ENCODE results near the gene ARFGAP1. TPM values are rescaled to one million over a fixed set of nuclear protein-coding genes. Genes with fewer than 3 reads are reported as not detected.

The ARFGAP1 gene
- total and polyA plus RNA-seq, 2 of the 4 experiments (the other 2 are of a cell fraction): 59.1 to 194 TPM

- Histone ChIP-seq H3K4me1 (ENCODE audit: control insufficient read depth, insufficient read depth, low read length) (no peaks in the 10 kb centered on the region), H2BK120ac (ENCODE audit: low read depth, low read length) (no peak overlapping the region), H2AFZ (replicated peaks; ENCODE audit: low read length, poor library complexity) (peak overlapping the region; percentile 72), H3K18ac (ENCODE audit: low read depth, low read length) (no peak overlapping the region), H2AK9ac (replicated peaks; ENCODE audit: low read depth, low read length, poor library complexity) (peak overlapping the region; percentile 42), H3K9ac (ENCODE audit: low read depth, low read length) (no peak overlapping the region), H2BK15ac (ENCODE audit: low read depth, low read length) (no peak overlapping the region), H4K5ac (ENCODE audit: low read depth, low read length) (no peak overlapping the region), H3K4me2 (ENCODE audit: low read depth, low read length) (no peak overlapping the region; the same call in 1 of the 2 replicates), H3K36me3 (ENCODE audit: control insufficient read depth, insufficient read depth, low read length) (no peaks in the 10 kb centered on the region), H3K14ac (replicated peaks; ENCODE audit: low read depth, low read length) (no peak overlapping the region), H3K79me1 (ENCODE audit: low read depth in 1 of 2, low read length in 2 of 2) (no peaks in the 10 kb centered on the region), H2BK20ac (ENCODE audit: low read depth, low read length) (no peak overlapping the region), H4K8ac (ENCODE audit: low read depth in 2 of 2, low read length in 2 of 2) (no peak overlapping the region), H3K23ac (ENCODE audit: low read depth, low read length) (no peak overlapping the region), H3K27me3 (ENCODE audit: control insufficient read depth, insufficient read depth, low read length) (peaks cover 73% of the 10 kb centered on the region), H4K91ac (ENCODE audit: insufficient read depth, low read depth, low read length) (no peak overlapping the region), H3K27ac (ENCODE audit: insufficient read depth, low read length) (no peak overlapping the region), H2AK5ac (ENCODE audit: low read depth, low read length) (no peak overlapping the region), H2BK5ac (ENCODE audit: low read depth, low read length, poor library complexity, severe bottlenecking) (no peak overlapping the region), H4K20me1 (ENCODE audit: insufficient read depth, low read length) (no peaks in the 10 kb centered on the region), H3K9me3 (ENCODE audit: control insufficient read depth, insufficient read depth, low read length) (no peaks in the 10 kb centered on the region), H3K9me1 (ENCODE audit: insufficient read depth, low read length) (no peaks in the 10 kb centered on the region), H3K4ac (ENCODE audit: low read depth, low read length) (no peak overlapping the region), H3K4me3 (ENCODE audit: insufficient read depth, low read depth, low read length) (no peak overlapping the region; the same call in 1 of the 2 replicates), H3K56ac (ENCODE audit: extremely low read depth, insufficient read depth, low read length) (no peak overlapping the region)
- in situ Hi-C loops (cut with MboI; ENCODE audit: low sequenced_read_pairs) (no loop called here), intact Hi-C loops (cut with micrococcal nuclease) (no loop called here), dilution Hi-C loops (cut with HindIII; ENCODE audit: low sequenced_read_pairs, unreplicated experiment) (no loop called here)
- TF ChIP-seq RFX5 (IDR thresholded peaks at IDR 0.05; ENCODE audit: low read depth, low read length): no peak
- TF ChIP-seq MAZ (IDR thresholded peaks at IDR 0.05; ENCODE audit: borderline replicate concordance, low read depth, low read length): no peak
- no peak for TF ChIP-seq SMC3 (IDR thresholded peaks at IDR 0.05; ENCODE audit: low read depth, low read length)
- TF ChIP-seq BHLHE40 (IDR thresholded peaks at IDR 0.05; ENCODE audit: low read depth, low read length): no peak
- TF ChIP-seq FOS (IDR thresholded peaks at IDR 0.05; ENCODE audit: low read depth, low read length): no peak
- TF ChIP-seq MXI1 (IDR thresholded peaks at IDR 0.05; ENCODE audit: borderline replicate concordance, low read depth, low read length): no peak
- no peak for TF ChIP-seq POLR2A (IDR thresholded peaks at IDR 0.05; ENCODE audit: low read depth, low read length)
- TF ChIP-seq, protein P1, sequence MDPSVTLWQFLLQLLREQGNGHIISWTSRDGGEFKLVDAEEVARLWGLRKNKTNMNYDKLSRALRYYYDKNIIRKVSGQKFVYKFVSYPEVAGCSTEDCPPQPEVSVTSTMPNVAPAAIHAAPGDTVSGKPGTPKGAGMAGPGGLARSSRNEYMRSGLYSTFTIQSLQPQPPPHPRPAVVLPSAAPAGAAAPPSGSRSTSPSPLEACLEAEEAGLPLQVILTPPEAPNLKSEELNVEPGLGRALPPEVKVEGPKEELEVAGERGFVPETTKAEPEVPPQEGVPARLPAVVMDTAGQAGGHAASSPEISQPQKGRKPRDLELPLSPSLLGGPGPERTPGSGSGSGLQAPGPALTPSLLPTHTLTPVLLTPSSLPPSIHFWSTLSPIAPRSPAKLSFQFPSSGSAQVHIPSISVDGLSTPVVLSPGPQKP (IDR thresholded peaks at IDR 0.05; ENCODE audit: borderline replicate concordance, low read depth, low read length): no peak
- no peak for TF ChIP-seq RAD21 (IDR thresholded peaks at IDR 0.05; ENCODE audit: low read length)
- TF ChIP-seq CEBPB (IDR thresholded peaks at IDR 0.05; ENCODE audit: low read depth, low read length): no peak
- no peak for TF ChIP-seq MAFK (IDR thresholded peaks at IDR 0.05; ENCODE audit: low read depth, low read length)
- TF ChIP-seq, protein P2, sequence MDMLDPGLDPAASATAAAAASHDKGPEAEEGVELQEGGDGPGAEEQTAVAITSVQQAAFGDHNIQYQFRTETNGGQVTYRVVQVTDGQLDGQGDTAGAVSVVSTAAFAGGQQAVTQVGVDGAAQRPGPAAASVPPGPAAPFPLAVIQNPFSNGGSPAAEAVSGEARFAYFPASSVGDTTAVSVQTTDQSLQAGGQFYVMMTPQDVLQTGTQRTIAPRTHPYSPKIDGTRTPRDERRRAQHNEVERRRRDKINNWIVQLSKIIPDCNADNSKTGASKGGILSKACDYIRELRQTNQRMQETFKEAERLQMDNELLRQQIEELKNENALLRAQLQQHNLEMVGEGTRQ (IDR thresholded peaks at IDR 0.05; ENCODE audit: low read depth, low read length): no peak
- TF ChIP-seq, protein P3, sequence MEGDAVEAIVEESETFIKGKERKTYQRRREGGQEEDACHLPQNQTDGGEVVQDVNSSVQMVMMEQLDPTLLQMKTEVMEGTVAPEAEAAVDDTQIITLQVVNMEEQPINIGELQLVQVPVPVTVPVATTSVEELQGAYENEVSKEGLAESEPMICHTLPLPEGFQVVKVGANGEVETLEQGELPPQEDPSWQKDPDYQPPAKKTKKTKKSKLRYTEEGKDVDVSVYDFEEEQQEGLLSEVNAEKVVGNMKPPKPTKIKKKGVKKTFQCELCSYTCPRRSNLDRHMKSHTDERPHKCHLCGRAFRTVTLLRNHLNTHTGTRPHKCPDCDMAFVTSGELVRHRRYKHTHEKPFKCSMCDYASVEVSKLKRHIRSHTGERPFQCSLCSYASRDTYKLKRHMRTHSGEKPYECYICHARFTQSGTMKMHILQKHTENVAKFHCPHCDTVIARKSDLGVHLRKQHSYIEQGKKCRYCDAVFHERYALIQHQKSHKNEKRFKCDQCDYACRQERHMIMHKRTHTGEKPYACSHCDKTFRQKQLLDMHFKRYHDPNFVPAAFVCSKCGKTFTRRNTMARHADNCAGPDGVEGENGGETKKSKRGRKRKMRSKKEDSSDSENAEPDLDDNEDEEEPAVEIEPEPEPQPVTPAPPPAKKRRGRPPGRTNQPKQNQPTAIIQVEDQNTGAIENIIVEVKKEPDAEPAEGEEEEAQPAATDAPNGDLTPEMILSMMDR (conservative IDR thresholded peaks at IDR 0.05; ENCODE audit: low read depth, low read length): no peak
- no peak for TF ChIP-seq CHD1 (IDR thresholded peaks at IDR 0.05; ENCODE audit: low read depth, low read length)
- 0% methylated on average over 39 of the region's 89 CpGs; no CpG with 5 or more reads in 1 of the 2 experiments for WGBS, 2 experiments (ENCODE audit: extremely low coverage in 2 of 2, insufficient read length in 1 of 2)
- ATAC-seq (ENCODE audit: low read depth) (peak; percentile 69), DNase-seq (no peak)
- BruUV-seq (replicated peaks): no TSS peak
- ChIA-PET CTCF (no interaction called here), POLR2A (ENCODE audit: unreplicated experiment) (no interaction called here)
These were observed 19.0 kb upstream of the ARFGAP1 start for GRCh38 chr20:63253438-63254231.
